HepG2 (cell line): ENCODE results near the gene LHFPL2. TPM values are rescaled to one million over a fixed set of nuclear protein-coding genes. Genes with fewer than 3 reads are reported as not detected.

Source experiments
- ATAC-seq: fragments of 200-7000 bp; cut with Tn5 transposase; 3 replicates; pipeline ENCODE4 v1.9.1; 2020; ENCODE audit warnings: mild to moderate bottlenecking, moderate library complexity
- BruUV-seq: library from RNA; stranded (reverse); fragments of 400-500 nt; replicated peaks from 2 replicates; lab custom pipeline; 2021; lab: Mats Ljungman, UMichigan
- CTCF ChIA-PET: fragments of 300-600 bp; formaldehyde crosslinking; extraction: SDS; loops from one replicate; lab custom pipeline; 2021; ENCODE audit warnings: low total read pairs, inconsistent platforms, low intra/inter-chr PET ratio; lab: Yijun Ruan, JAX
- POLR2A ChIA-PET: fragments of 350-600 bp; sonication (Branson Sonifier 250); formaldehyde crosslinking; loops from one replicate; lab custom pipeline; 2020; ENCODE audit warnings: antibody characterized with exemption, inconsistent platforms; lab: Yijun Ruan, JAX
- DNase-seq: peaks from one replicate; pipeline ENCODE4 v3.0.0-alpha.2; 2015; ENCODE audit warnings: low spot score
- FAIRE-seq: peaks from 3 replicates; lab custom pipeline; 2011; peaks lifted over from hg19 to GRCh38; lab: Jason Lieb, UNC
- H2AFZ ChIP-seq: one replicate; pipeline ENCODE4 v1.6.1; 2011; ENCODE audit warnings: low read length, inconsistent platforms
- H3K27ac ChIP-seq: fragments of 300-600 bp; 3 replicates; pipeline ENCODE4 v1.8.0; 2011; ENCODE audit warnings: mixed run types, mild to moderate bottlenecking, mixed read lengths, low read length, inconsistent platforms; ENCODE audit not compliant: insufficient read depth; ENCODE audit errors: extremely low read length
- H3K27me3 ChIP-seq, 2 experiments: fragments of 200-600 bp in 1 of 2; 2 replicates in 1 of 2; 3 replicates in 1 of 2; pipeline versions ENCODE4 v1.6.0 to v1.8.0; 2011; ENCODE audit warnings: low read length in 2 of 2, mild to moderate bottlenecking in 2 of 2, moderate library complexity in 2 of 2, inconsistent platforms in 1 of 2; ENCODE audit not compliant: insufficient read depth in 2 of 2, control insufficient read depth in 1 of 2
- H3K36me3 ChIP-seq, 2 experiments: fragments of 200-600 bp in 1 of 2; replicated peaks in 1 of 2; 2 replicates in 1 of 2; 3 replicates in 1 of 2; pipeline versions ENCODE4 v1.5.1 to v1.8.0; 2011; ENCODE audit warnings: low read length in 2 of 2, inconsistent platforms in 1 of 2; ENCODE audit not compliant: insufficient read depth in 2 of 2, control insufficient read depth in 1 of 2
- H3K4me1 ChIP-seq: 2 replicates; pipeline ENCODE4 v1.5.1; 2012; ENCODE audit warnings: low read length, inconsistent platforms; ENCODE audit not compliant: insufficient read depth
- H3K4me2 ChIP-seq: 2 replicates; pipeline ENCODE4 v1.6.0; 2011; ENCODE audit warnings: low read depth, low read length, inconsistent platforms
- H3K4me3 ChIP-seq, 3 experiments: fragments of 200-600 bp in 1 of 3; sonication (generic), shearing (Covaris generic) in 1 of 3; replicated peaks in 1 of 3; 2 replicates each; pipeline ENCODE4 v1.5.1; 2011 to 2016; ENCODE audit warnings: low read length in 3 of 3, inconsistent platforms in 2 of 3, low read depth in 2 of 3, mild to moderate bottlenecking in 2 of 3, control low read depth in 1 of 3, mixed read lengths in 1 of 3; ENCODE audit not compliant: insufficient read depth in 1 of 3
- H3K79me2 ChIP-seq: one replicate; pipeline ENCODE4 v1.6.1; 2011; ENCODE audit warnings: low read length, inconsistent platforms; ENCODE audit not compliant: insufficient read depth
- H3K9ac ChIP-seq: 2 replicates; pipeline ENCODE4 v1.6.0; 2011; ENCODE audit warnings: mild to moderate bottlenecking, low read depth, low read length, inconsistent platforms; ENCODE audit not compliant: insufficient read depth
- H3K9me3 ChIP-seq: 2 replicates; pipeline ENCODE4 v1.5.1; 2012; ENCODE audit warnings: mild to moderate bottlenecking, low read length
- H4K20me1 ChIP-seq: 2 replicates; pipeline ENCODE4 v1.6.0; 2011; ENCODE audit warnings: inconsistent platforms, mild to moderate bottlenecking, low read length, moderate library complexity; ENCODE audit not compliant: insufficient read depth
- AFF4 ChIP-seq: sonication (generic); formaldehyde crosslinking; IDR thresholded peaks from 2 replicates; pipeline ENCODE4 v1.4.0; 2020; ENCODE audit warnings: missing genetic modification reagents
- RBM22 ChIP-seq: fragments of 200-400 bp; formaldehyde crosslinking; optimal IDR thresholded peaks from 2 replicates; pipeline ENCODE3; 2017; ENCODE audit warnings: mild to moderate bottlenecking, low read length, moderate library complexity
- XBP1 ChIP-seq: sonication (generic); formaldehyde crosslinking; IDR thresholded peaks from 2 replicates; pipeline ENCODE4 v1.5.0; 2020; ENCODE audit warnings: missing genetic modification reagents
- ZNF124 ChIP-seq: sonication (generic); formaldehyde crosslinking; IDR thresholded peaks from 2 replicates; pipeline ENCODE4 v1.4.0; 2020; ENCODE audit warnings: missing genetic modification reagents
- ZNF138 ChIP-seq: sonication (generic); formaldehyde crosslinking; IDR thresholded peaks from 2 replicates; pipeline ENCODE4 v1.5.0; 2020; ENCODE audit warnings: mild to moderate bottlenecking, low read depth, missing genetic modification reagents
- ZNF512 ChIP-seq: sonication (generic); formaldehyde crosslinking; IDR thresholded peaks from 2 replicates; pipeline ENCODE4 v1.4.0; 2020; ENCODE audit warnings: mild to moderate bottlenecking, missing genetic modification reagents
- ZNF547 ChIP-seq: sonication (generic); formaldehyde crosslinking; IDR thresholded peaks from 2 replicates; pipeline ENCODE4 v1.5.1; 2020; ENCODE audit warnings: mild to moderate bottlenecking, missing genetic modification reagents
- ZUFSP ChIP-seq: sonication (generic); formaldehyde crosslinking; IDR thresholded peaks from 2 replicates; pipeline ENCODE4 v1.9.0; 2021; ENCODE audit warnings: missing genetic modification reagents, mild to moderate bottlenecking, borderline replicate concordance
- WGBS: methylation state at CpG from one replicate; pipeline ENCODE4 v1.1.6; 2017; ENCODE audit warnings: low lambda C conversion rate; 5-methylcytosine and 5-hydroxymethylcytosine counted together
- in situ Hi-C: cut with HindIII; loops from 2 replicates; pipeline ENCODE4 v1.10.0; 2017; ENCODE audit warnings: low pct_unique_long_range_greater_than_20kb; ENCODE audit not compliant: extremely low pct_ligation_motif_present
- intact Hi-C: fragments of 100-400 bp; cut with micrococcal nuclease; formaldehyde crosslinking; loops from one replicate; pipeline ENCODE4 v1.10.0; 2022; ENCODE audit not compliant: unreplicated experiment
- polyA plus RNA-seq, 8 experiments: library from polyadenylated mRNA; depleted of rRNA in 3 of 8; stranded (reverse) in 7 of 8; unstranded in 1 of 8; fragments of >200 nt; fragmentation: Illumina TruSeq in 4 of 8; extraction: Trizol in 4 of 8; gene quantifications; 2 replicates each; pipeline versions ENCODE4 v1.2.1 to v1.2.3, GENCODE V29; 2011 to 2016; ENCODE audit warnings: low read depth in 4 of 8, missing spikeins in 1 of 8, mixed read lengths in 1 of 8; ENCODE audit not compliant: insufficient read depth in 1 of 8
- total RNA-seq, 5 experiments: library from RNA; depleted of rRNA; stranded (reverse); fragments of >200 nt; fragmentation: Illumina TruSeq; extraction: Trizol; gene quantifications; 2 replicates each; pipeline ENCODE4 v1.2.3, GENCODE V29; 2016; ENCODE audit warnings: low read depth in 1 of 5
- TF ChIP-seq, protein P1 (sequence below): IDR thresholded peaks from 2 replicates; pipeline ENCODE4 v1.6.1; 2016; ENCODE audit warnings: low read depth, missing genetic modification reagents, missing compliant biosample characterization

LHFPL2 gene
- total and polyA plus RNA-seq, 2 of the 13 experiments (the other 11 are each of a cell fraction or from before 2014, with no cell fraction given) = 6.0 to 20.0 TPM

DNA sequence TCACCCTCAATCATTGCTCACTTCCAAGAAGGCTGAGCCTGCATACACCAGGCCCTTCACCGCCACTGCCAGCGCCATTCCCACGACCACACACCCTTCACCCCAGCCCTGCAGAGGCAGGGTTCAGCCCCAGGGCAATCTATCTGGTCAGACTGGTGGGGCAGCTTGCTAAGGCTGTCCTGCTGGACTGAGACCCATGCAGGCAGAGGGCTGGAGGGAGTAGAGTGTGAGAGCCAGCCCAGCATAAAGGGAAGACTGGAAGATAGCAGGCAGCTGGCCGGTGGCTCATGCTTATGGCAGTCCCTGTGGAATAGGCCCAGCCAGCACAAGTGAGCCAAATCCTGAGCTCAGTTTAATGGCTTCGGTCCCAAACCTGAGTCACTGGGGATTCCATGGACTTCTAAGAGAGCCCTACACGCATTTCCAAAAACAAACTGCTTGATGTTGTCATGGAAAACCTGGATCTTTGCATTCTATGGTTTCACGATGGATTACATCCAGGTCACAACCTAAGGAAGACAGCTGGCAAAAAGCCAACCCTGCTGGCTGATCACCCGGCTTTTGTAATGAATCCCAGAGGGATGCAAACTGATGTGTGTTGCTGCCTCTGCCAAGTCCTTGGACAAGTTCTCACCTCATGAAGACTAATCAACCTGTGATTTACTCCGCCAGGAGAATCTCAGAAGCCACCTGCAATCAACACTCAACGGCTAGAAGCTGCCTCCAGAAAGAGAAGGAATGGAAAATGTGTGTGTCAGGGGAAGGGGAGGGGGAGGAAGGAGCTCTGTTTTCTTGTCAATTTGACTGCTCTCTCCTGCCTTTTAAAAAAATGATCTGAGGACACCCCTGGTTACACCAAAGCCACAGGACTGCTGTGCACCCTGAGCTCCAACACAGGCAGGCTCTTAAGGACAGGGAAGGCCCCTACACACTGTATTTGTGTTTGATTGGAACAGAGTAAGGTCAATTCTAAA is 143.6 kb downstream of the LHFPL2 start:
- ChIA-PET CTCF (no interaction called here), POLR2A (interaction anchor here (1.4 kb wide), 1 partner anchor 15 kb away, joined by 4 read pairs; no protein-coding TSS in a partner anchor)
- Histone ChIP-seq H3K27me3 (no peaks in the 10 kb centered on the region), H4K20me1 (no peaks in the 10 kb centered on the region), H3K9ac (no peak overlapping the region), H3K4me3 (no peak overlapping the region), H3K36me3 (peaks cover 7 to 16% of the 10 kb centered on the region in 2 experiments; a peak in 4 of 5 replicates), H3K4me1 (peaks cover 34% of the 10 kb centered on the region), H3K79me2 (no peaks in the 10 kb centered on the region), H3K9me3 (no peaks in the 10 kb centered on the region), H3K27ac (no peak overlapping the region), H3K4me2 (no peak overlapping the region), H2AFZ (no peak overlapping the region)
- DNase-seq (no peak), FAIRE-seq (no peak), ATAC-seq (no peak; the same call in 2 of the 3 replicates)
- BruUV-seq = no TSS peak
- WGBS = 96% methylated on average over 9 of the region's 10 CpGs
- in situ Hi-C loops = no loop called here
- intact Hi-C loops = no loop called here
- TF ChIP-seq, protein P1, sequence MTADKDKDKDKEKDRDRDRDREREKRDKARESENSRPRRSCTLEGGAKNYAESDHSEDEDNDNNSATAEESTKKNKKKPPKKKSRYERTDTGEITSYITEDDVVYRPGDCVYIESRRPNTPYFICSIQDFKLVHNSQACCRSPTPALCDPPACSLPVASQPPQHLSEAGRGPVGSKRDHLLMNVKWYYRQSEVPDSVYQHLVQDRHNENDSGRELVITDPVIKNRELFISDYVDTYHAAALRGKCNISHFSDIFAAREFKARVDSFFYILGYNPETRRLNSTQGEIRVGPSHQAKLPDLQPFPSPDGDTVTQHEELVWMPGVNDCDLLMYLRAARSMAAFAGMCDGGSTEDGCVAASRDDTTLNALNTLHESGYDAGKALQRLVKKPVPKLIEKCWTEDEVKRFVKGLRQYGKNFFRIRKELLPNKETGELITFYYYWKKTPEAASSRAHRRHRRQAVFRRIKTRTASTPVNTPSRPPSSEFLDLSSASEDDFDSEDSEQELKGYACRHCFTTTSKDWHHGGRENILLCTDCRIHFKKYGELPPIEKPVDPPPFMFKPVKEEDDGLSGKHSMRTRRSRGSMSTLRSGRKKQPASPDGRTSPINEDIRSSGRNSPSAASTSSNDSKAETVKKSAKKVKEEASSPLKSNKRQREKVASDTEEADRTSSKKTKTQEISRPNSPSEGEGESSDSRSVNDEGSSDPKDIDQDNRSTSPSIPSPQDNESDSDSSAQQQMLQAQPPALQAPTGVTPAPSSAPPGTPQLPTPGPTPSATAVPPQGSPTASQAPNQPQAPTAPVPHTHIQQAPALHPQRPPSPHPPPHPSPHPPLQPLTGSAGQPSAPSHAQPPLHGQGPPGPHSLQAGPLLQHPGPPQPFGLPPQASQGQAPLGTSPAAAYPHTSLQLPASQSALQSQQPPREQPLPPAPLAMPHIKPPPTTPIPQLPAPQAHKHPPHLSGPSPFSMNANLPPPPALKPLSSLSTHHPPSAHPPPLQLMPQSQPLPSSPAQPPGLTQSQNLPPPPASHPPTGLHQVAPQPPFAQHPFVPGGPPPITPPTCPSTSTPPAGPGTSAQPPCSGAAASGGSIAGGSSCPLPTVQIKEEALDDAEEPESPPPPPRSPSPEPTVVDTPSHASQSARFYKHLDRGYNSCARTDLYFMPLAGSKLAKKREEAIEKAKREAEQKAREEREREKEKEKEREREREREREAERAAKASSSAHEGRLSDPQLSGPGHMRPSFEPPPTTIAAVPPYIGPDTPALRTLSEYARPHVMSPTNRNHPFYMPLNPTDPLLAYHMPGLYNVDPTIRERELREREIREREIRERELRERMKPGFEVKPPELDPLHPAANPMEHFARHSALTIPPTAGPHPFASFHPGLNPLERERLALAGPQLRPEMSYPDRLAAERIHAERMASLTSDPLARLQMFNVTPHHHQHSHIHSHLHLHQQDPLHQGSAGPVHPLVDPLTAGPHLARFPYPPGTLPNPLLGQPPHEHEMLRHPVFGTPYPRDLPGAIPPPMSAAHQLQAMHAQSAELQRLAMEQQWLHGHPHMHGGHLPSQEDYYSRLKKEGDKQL (CRISPR knock-in tag) = no peak
- no peak for TF ChIP-seq RBM22
- no peak for TF ChIP-seq ZNF547 (CRISPR knock-in tag)
- TF ChIP-seq ZNF138 (CRISPR knock-in tag) = no peak
- no peak for TF ChIP-seq ZNF124 (CRISPR knock-in tag)
- no peak for TF ChIP-seq ZNF512 (CRISPR knock-in tag)
- TF ChIP-seq XBP1 (CRISPR knock-in tag) = no peak
- no peak for TF ChIP-seq ZUFSP
- TF ChIP-seq AFF4 = no peak
